ENCODE results near the gene PRRX1. TPM values are rescaled to one million over a fixed set of nuclear protein-coding genes. Genes with fewer than 3 reads are reported as not detected.

Gene PRRX1
- total and polyA plus RNA-seq, 2 of the 13 experiments (the other 11 are each of a cell fraction or from before 2014, with no cell fraction given), result not detected

- no peak overlapping the region for H3K9ac ChIP-seq (ENCODE audit: insufficient read depth, low read depth, low read length)
Measured at GRCh38 chr1:170743083-170743482, 79.2 kb downstream of the PRRX1 start.

GRCh38 chr1:170749549-170749948 is 85.6 kb downstream of the PRRX1 start:
- in situ Hi-C loops (cut with HindIII; ENCODE audit: extremely low pct_ligation_motif_present, low pct_unique_long_range_greater_than_20kb), result no loop called here
- no peak for FAIRE-seq
- TF ChIP-seq RAD21 (CRISPR knock-in tag; IDR thresholded peaks at IDR 0.05), result no peak

More at GRCh38 chr1:170743083-170743482, 79.2 kb downstream of the PRRX1 start:
- ChIA-PET POLR2A (no interaction called here), CTCF (ENCODE audit: low intra/inter-chr PET ratio, low total read pairs) (no interaction called here)
- Histone ChIP-seq H3K36me3 (replicated peaks in 1 of 2; ENCODE audit: control insufficient read depth in 1 of 2, insufficient read depth in 2 of 2, low read length in 2 of 2) (no peaks in the 10 kb centered on the region), H3K4me3 (replicated peaks in 1 of 3; ENCODE audit: insufficient read depth in 1 of 3, low read depth in 2 of 3, low read length in 3 of 3) (no peak overlapping the region), H4K20me1 (ENCODE audit: insufficient read depth, low read length) (no peaks in the 10 kb centered on the region), H3K4me1 (ENCODE audit: insufficient read depth, low read length) (no peaks in the 10 kb centered on the region), H3K79me2 (ENCODE audit: insufficient read depth, low read length) (no peaks in the 10 kb centered on the region), H3K4me2 (ENCODE audit: low read depth, low read length) (no peak overlapping the region), H2AFZ (ENCODE audit: low read length) (no peak overlapping the region), H3K27me3 (ENCODE audit: control insufficient read depth in 1 of 2, insufficient read depth in 2 of 2, low read length in 2 of 2) (no peaks in the 10 kb centered on the region), H3K27ac (ENCODE audit: extremely low read length, insufficient read depth, low read length) (no peak overlapping the region), H3K9me3 (ENCODE audit: low read length) (peaks cover 13% of the 10 kb centered on the region)
- FAIRE-seq, result no peak
- in situ Hi-C loops (cut with HindIII; ENCODE audit: extremely low pct_ligation_motif_present, low pct_unique_long_range_greater_than_20kb), result no loop called here
- DNase-seq (ENCODE audit: low spot score), result no peak
- BruUV-seq (replicated peaks), result no TSS peak
- TF ChIP-seq ZNF619 (CRISPR knock-in tag; IDR thresholded peaks at IDR 0.05), result no peak
- no peak for TF ChIP-seq ZNF776 (CRISPR knock-in tag; IDR thresholded peaks at IDR 0.05)
- no peak for TF ChIP-seq ZNF33A (CRISPR knock-in tag; IDR thresholded peaks at IDR 0.05; ENCODE audit: borderline replicate concordance)
- no peak for TF ChIP-seq ZNF572 (CRISPR knock-in tag; IDR thresholded peaks at IDR 0.05)
- no peak for TF ChIP-seq ATF7 (IDR thresholded peaks at IDR 0.05)
- no peak for TF ChIP-seq ATF7 (CRISPR knock-in tag; IDR thresholded peaks at IDR 0.05)
- TF ChIP-seq, protein P1, sequence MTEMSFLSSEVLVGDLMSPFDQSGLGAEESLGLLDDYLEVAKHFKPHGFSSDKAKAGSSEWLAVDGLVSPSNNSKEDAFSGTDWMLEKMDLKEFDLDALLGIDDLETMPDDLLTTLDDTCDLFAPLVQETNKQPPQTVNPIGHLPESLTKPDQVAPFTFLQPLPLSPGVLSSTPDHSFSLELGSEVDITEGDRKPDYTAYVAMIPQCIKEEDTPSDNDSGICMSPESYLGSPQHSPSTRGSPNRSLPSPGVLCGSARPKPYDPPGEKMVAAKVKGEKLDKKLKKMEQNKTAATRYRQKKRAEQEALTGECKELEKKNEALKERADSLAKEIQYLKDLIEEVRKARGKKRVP (CRISPR knock-in tag; IDR thresholded peaks at IDR 0.05), result no peak
- no peak for TF ChIP-seq FOXC1 (CRISPR knock-in tag; IDR thresholded peaks at IDR 0.05; ENCODE audit: borderline replicate concordance)
- TF ChIP-seq ZNF570 (CRISPR knock-in tag; IDR thresholded peaks at IDR 0.05; ENCODE audit: borderline replicate concordance), result no peak
- TF ChIP-seq ZSCAN25 (CRISPR knock-in tag; IDR thresholded peaks at IDR 0.05), result no peak
- TF ChIP-seq MAF1 (CRISPR knock-in tag; IDR thresholded peaks at IDR 0.05; ENCODE audit: borderline replicate concordance), result no peak
- no peak for ATAC-seq
- 0% methylated on average over 1 of the region's 1 CpG for WGBS (ENCODE audit: low lambda C conversion rate)
- intact Hi-C loops (cut with micrococcal nuclease; ENCODE audit: unreplicated experiment), result no loop called here

More at GRCh38 chr1:170749549-170749948, 85.6 kb downstream of the PRRX1 start:
- Histone ChIP-seq H2AFZ (ENCODE audit: low read length) (no peak overlapping the region), H3K27ac (ENCODE audit: extremely low read length, insufficient read depth, low read length) (no peak overlapping the region), H3K79me2 (ENCODE audit: insufficient read depth, low read length) (no peaks in the 10 kb centered on the region), H3K4me3 (replicated peaks in 1 of 3; ENCODE audit: insufficient read depth in 1 of 3, low read depth in 2 of 3, low read length in 3 of 3) (no peak overlapping the region), H3K4me1 (ENCODE audit: insufficient read depth, low read length) (no peaks in the 10 kb centered on the region), H3K27me3 (ENCODE audit: control insufficient read depth in 1 of 2, insufficient read depth in 2 of 2, low read length in 2 of 2) (no peaks in the 10 kb centered on the region), H3K36me3 (replicated peaks in 1 of 2; ENCODE audit: control insufficient read depth in 1 of 2, insufficient read depth in 2 of 2, low read length in 2 of 2) (no peaks in the 10 kb centered on the region), H3K4me2 (ENCODE audit: low read depth, low read length) (no peak overlapping the region), H4K20me1 (ENCODE audit: insufficient read depth, low read length) (no peaks in the 10 kb centered on the region), H3K9me3 (ENCODE audit: low read length) (no peaks in the 10 kb centered on the region), H3K9ac (ENCODE audit: insufficient read depth, low read depth, low read length) (no peak overlapping the region)
- POLR2A ChIA-PET, result no interaction called here
- no TSS peak for BruUV-seq (replicated peaks)
- CTCF ChIA-PET (ENCODE audit: low intra/inter-chr PET ratio, low total read pairs), result no interaction called here
- no peak for ATAC-seq
- intact Hi-C loops (cut with micrococcal nuclease; ENCODE audit: unreplicated experiment), result no loop called here
- DNase-seq (ENCODE audit: low spot score), result no peak
- WGBS (ENCODE audit: low lambda C conversion rate), result 22% methylated on average over 2 of the region's 2 CpGs

Measured in HepG2 (cell line).